ENCODE measurements around the gene NAP1L1. TPM values are rescaled to one million over a fixed set of nuclear protein-coding genes. Genes with fewer than 3 reads are reported as not detected.

NAP1L1 gene
- total and polyA plus RNA-seq, 8 donors, result 413 to 1,106 (median 934) TPM

DNA sequence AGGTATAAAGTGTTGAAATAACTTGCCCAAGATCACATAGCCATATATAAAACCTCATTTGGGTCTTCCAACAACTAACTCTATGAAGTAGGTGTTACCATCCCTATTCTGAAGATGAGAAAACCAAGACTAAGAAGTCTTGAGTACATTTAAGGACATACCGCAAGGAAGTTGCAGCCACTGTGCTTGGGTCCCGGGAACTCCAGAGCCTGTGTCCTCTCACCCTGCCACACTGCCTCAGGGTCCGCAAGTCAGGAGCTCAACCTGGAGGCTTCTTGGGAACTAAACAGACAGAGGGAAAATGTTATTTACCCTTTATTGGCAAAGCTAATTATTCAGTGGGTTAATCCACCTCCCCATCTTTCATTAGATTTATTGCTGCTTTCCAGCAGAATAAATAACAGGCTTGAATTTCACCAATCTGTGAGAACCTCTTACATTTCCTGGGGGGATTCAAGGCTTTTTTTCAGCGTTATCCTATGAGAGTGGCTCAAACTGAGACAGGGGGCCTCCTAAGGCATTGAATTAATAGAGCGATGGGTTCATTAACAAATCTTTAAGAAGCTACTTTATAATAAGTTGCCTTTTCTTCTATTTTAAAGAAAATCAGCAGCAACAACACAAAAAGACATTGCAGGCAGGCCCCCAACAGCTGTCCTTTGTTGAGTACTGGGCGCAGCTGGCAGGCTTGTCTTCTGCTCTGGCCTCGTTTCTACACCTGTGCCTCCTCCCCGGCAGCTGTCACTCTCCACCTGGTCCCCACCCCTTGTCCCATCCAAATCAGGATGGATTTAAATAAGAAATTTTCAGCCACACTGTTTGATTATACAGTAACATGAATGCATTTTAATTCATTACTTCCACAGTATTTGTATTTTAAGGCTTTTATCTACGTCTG is 78.2 kb downstream of the NAP1L1 start:
- Histone ChIP-seq H3K4me3 (no peak overlapping the region), H3K27ac (no peak overlapping the region), H3K36me3 (no peaks in the 10 kb centered on the region), H3K9me3 (no peaks in the 10 kb centered on the region), H3K4me1 (peaks cover 0 to 8% of the 10 kb centered on the region in 2 donors), H3K27me3 (no peaks in the 10 kb centered on the region)
- intact Hi-C loops (cut with DNase I), result no loop called here
- DNase-seq, result no peak
- no peak for TF ChIP-seq CTCF (IDR thresholded peaks at IDR 0.05)
- ATAC-seq, result no peak

DNA sequence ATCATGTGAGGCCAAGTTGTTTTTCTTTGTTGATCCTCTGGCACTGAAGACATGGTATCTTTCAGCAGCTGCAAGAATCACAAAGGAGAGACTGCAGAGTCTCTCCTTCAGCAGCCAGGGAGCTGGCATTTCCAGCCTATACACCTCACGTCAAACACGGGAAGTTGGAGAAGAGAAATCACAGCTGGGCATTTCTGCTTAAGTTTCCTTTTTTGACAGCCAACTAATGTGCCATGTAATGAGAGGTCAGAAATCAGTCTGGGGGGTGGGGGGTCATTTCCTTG is 81.2 kb downstream of the NAP1L1 start:
- Histone ChIP-seq H3K4me3 (no peak overlapping the region), H3K4me1 (no peaks in the 10 kb centered on the region), H3K9me3 (no peaks in the 10 kb centered on the region), H3K27me3 (no peaks in the 10 kb centered on the region), H3K27ac (no peak overlapping the region), H3K36me3 (no peaks in the 10 kb centered on the region)
- intact Hi-C loops (cut with DNase I), result no loop called here
- ATAC-seq, result no peak
- DNase-seq, result no peak
- no peak for TF ChIP-seq CTCF (IDR thresholded peaks at IDR 0.05)

GRCh38 chr12:76002598-76003354 is 81.7 kb downstream of the NAP1L1 start:
- ATAC-seq (no peak), DNase-seq (no peak)
- TF ChIP-seq CTCF (IDR thresholded peaks at IDR 0.05), result no peak
- Histone ChIP-seq H3K27me3 (no peaks in the 10 kb centered on the region), H3K4me3 (no peak overlapping the region), H3K36me3 (no peaks in the 10 kb centered on the region), H3K27ac (no peak overlapping the region), H3K4me1 (no peaks in the 10 kb centered on the region), H3K9me3 (no peaks in the 10 kb centered on the region)
- intact Hi-C loops (cut with DNase I), result no loop called here

DNA sequence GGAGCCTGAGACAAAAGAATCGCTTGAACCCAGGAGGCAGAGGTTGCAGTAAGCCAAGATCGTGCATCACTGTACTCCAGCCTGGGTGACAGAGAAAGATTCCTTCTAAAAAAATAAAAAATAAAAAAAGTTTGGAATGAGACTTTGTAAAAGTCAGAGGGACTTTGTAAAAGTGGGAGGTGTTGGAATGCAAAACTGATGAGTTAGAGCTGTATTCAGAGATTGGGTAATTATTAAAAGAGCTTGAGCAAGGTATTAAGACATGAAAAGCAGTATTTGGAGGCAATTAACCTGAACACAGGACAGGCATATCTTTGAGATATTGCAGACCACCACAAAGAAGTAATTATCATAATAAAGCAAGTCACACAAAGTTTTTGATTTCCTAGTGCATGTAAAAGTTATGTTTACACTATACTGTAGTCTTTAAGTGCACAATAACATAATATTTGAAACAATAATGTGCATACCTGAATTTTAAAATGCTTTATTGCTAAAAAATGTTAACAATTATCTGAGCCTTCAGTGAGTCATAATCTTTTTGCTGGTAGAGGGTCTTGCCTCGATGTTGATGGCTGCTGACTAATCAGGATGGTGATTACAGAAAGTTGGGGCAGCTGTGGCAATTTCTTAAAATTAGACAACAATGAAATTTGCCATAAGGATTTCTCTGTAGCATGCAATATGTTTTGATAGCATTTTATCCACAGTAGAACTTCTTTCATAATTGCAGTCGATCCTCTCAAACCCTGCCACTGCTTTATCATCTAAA is 86.0 kb downstream of the NAP1L1 start:
- Histone ChIP-seq H3K9me3 (no peaks in the 10 kb centered on the region), H3K36me3 (no peaks in the 10 kb centered on the region), H3K27ac (no peak overlapping the region), H3K27me3 (no peaks in the 10 kb centered on the region), H3K4me1 (no peaks in the 10 kb centered on the region), H3K4me3 (no peak overlapping the region)
- no peak for DNase-seq
- no peak for TF ChIP-seq CTCF (IDR thresholded peaks at IDR 0.05)
- intact Hi-C loops (cut with DNase I), result no loop called here
- no peak for ATAC-seq

GRCh38 chr12:75997658-75998057 is 86.8 kb downstream of the NAP1L1 start:
- no peaks in the 10 kb centered on the region for H3K9me3 ChIP-seq
- no peaks in the 10 kb centered on the region for H3K4me1 ChIP-seq
- DNase-seq, result no peak
- H3K27me3 ChIP-seq, result no peaks in the 10 kb centered on the region
- no peak overlapping the region for H3K27ac ChIP-seq
- TF ChIP-seq CTCF (IDR thresholded peaks at IDR 0.05), result no peak
- intact Hi-C loops (cut with DNase I), result no loop called here
- H3K36me3 ChIP-seq, result no peaks in the 10 kb centered on the region
- ATAC-seq, result no peak
- H3K4me3 ChIP-seq, result no peak overlapping the region

Data from left lung (tissue), 10 donors.